Measurements from ENCODE around the gene MLH1.

DNA sequence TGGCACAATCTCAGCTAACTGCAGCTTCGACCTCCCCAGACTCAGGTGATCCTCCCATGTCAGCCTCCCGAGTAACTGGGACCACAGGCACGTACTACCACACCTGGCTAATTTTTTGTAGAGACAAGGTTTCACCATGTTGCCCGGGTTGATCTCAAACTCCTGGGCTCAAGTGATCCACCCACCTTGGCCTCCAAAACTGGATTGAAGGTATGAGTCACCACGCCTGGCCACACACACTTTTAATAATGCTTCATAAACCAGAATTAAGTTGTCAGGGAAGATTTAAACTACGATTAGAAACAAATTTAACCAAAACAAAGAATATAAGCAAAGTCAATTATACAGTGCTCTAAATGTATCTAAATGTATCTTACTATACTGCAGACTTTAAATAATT, 93.6 kb downstream of the MLH1 start:
- no peak for TF ChIP-seq PHF8 (IDR thresholded peaks at IDR 0.05; ENCODE audit: borderline replicate concordance, low read depth)
- TF ChIP-seq, protein P1, sequence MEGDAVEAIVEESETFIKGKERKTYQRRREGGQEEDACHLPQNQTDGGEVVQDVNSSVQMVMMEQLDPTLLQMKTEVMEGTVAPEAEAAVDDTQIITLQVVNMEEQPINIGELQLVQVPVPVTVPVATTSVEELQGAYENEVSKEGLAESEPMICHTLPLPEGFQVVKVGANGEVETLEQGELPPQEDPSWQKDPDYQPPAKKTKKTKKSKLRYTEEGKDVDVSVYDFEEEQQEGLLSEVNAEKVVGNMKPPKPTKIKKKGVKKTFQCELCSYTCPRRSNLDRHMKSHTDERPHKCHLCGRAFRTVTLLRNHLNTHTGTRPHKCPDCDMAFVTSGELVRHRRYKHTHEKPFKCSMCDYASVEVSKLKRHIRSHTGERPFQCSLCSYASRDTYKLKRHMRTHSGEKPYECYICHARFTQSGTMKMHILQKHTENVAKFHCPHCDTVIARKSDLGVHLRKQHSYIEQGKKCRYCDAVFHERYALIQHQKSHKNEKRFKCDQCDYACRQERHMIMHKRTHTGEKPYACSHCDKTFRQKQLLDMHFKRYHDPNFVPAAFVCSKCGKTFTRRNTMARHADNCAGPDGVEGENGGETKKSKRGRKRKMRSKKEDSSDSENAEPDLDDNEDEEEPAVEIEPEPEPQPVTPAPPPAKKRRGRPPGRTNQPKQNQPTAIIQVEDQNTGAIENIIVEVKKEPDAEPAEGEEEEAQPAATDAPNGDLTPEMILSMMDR (IDR thresholded peaks at IDR 0.05) = no peak
- no peak for TF ChIP-seq CEBPB (IDR thresholded peaks at IDR 0.05)
- TF ChIP-seq EHMT2 (IDR thresholded peaks at IDR 0.05; ENCODE audit: low read depth) = no peak
- no peak for TF ChIP-seq EHF (CRISPR knock-in tag; IDR thresholded peaks at IDR 0.05)
- no peak for TF ChIP-seq FOSL2 (IDR thresholded peaks at IDR 0.05)
- TF ChIP-seq FOSL2 (CRISPR knock-in tag; IDR thresholded peaks at IDR 0.05) = peak; percentile 41; the same call in 1 of the 2 replicates
- TF ChIP-seq RCOR1 (IDR thresholded peaks at IDR 0.05; ENCODE audit: low read depth, low read length) = no peak
- TF ChIP-seq EP300 (IDR thresholded peaks at IDR 0.05) = no peak
- no peak for TF ChIP-seq CBX8 (IDR thresholded peaks at IDR 0.05)
- no peak for TF ChIP-seq MAFK (IDR thresholded peaks at IDR 0.05; ENCODE audit: partially characterized antibody)
- no peak for TF ChIP-seq CHD4 (IDR thresholded peaks at IDR 0.05; ENCODE audit: borderline replicate concordance)

Measured in A549 (cell line).